HG02588 (cell line): Measurements from ENCODE around the gene DDC.
"Not testable (repeated sequence)": the region's sequence is repeated elsewhere in the genome, so short reads cannot be mapped to it uniquely, and the experiment has no call there.

Experiments
- ATAC-seq: cut with Tn5 transposase; IDR thresholded peaks from one replicate; pipeline ENCODE4 v1.9.1; 2021; ENCODE audit warnings: mild to moderate bottlenecking, moderate library complexity; ENCODE audit not compliant: unreplicated experiment

The DDC gene

GRCh38 chr7:50589364-50589763 is 24.2 kb upstream of the DDC start:
- peak; percentile 35 for ATAC-seq

- ATAC-seq = no peak
These were observed 23.7 kb upstream of the DDC start for GRCh38 chr7:50588937-50589336.

GRCh38 chr7:50587737-50588136 is 22.5 kb upstream of the DDC start:
- no peak for ATAC-seq

DNA sequence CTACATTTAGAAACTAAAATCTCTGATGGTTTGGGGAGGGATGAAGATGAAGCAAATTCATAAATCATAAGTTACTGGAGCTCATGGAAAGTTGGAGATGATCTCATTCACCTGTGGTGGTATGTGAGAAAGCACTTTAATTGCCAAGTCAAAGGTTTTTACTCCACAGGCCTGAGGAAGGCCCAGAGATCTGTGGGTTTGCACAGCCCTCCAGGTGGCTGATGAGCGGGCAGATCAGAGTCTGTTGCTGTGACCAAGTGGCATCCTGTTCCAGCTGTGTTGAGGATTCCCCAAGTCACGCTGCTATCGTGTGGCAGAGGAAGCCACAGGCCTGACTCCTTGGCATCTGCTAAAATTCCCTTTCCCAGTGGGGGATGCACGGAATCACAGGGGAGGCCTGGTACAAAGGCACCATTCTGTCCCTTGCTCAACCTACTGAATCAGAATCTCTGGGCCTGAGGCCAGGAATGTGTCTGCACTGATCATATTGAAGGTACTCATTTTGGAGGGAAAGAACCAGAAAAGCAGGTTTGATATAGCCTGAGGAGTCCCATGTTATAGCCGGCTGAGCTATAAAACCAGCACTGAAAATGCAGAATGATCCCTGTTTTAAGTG is 19.7 kb upstream of the DDC start:
- ATAC-seq = no peak

DNA sequence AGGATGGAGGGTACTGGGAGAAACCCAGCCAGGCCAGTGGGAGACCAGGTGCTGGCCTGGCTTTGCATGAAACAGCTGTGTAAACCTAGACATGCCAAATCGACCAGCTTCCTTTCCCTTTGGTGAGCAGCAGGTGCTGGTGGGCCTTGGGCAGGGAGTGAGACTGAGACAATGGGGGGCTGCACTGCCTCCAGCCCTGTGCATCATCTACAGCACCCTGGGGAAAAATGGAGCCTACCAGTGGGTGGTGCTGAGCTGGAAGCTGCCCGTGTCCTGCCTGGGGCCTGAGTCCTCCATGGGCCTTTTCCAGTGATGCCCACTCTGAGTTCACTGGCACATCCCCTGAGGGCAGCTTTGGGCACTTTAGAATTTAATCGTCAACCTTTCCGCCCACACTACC is 19.2 kb upstream of the DDC start:
- ATAC-seq = no peak

- ATAC-seq = not testable (repeated sequence)
These were observed 18.1 kb upstream of the DDC start for GRCh38 chr7:50583295-50583694.

DNA sequence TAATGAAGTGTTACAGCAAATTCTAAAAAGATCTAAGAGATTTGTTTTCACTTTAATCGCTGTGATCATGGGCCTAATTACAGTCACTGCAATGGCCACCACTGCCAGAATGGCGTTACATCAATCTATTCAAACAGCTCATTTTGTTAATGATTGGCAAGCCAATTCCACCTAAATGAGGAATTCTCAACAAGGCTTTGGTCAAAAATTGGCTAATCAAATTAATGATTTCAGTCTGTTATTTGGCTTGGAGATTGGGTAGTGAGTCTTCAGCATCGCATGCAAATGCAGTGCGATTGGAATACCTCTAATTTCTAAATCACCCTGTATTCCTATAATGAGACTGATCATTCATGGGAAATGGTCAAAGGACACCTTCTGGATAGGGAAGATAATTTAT is 17.1 kb upstream of the DDC start:
- not testable (repeated sequence) for ATAC-seq

DNA sequence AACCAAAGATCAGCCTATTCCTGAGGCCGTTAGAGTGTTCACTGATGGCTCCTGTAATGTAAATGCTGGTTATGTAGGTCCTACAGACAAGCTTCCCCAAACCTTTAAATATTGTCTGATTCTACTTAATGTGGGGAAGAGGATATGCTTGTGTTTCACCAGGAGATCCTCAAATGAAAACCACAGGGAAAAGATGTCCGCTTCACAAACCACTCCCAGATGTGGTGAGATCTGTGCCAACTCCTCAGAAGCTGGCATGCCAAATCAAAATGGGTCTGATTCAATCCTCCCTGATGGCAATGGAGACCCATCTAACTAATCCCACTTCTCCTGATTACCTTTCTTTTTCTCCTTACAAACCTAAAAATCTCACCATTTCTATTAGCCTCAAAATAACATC is 15.5 kb upstream of the DDC start:
- not testable (repeated sequence) for ATAC-seq

DNA sequence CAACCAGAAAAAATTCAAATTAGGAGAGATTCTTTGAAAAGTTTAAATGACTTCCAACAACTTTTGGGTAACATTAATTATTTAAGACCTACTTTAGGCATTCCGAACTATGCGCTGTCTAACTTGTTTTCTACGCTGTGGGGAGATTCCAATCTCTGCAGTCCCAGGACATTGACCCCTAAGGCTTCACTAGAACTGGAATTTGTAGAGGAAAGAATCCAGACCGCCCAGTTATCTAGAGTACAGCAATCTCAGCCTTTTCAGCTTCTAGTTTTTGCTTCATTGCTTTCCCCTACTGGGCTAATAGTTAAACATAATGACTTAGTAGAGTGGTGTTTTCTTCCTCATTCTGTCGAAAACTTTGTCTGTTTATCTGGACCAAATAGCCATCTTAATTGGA is 14.9 kb upstream of the DDC start:
- no peak for ATAC-seq

- not testable (repeated sequence) for ATAC-seq
These were observed 12.9 kb upstream of the DDC start for GRCh38 chr7:50578105-50578504.

GRCh38 chr7:50577569-50577968 is 12.4 kb upstream of the DDC start:
- ATAC-seq = no peak

DNA sequence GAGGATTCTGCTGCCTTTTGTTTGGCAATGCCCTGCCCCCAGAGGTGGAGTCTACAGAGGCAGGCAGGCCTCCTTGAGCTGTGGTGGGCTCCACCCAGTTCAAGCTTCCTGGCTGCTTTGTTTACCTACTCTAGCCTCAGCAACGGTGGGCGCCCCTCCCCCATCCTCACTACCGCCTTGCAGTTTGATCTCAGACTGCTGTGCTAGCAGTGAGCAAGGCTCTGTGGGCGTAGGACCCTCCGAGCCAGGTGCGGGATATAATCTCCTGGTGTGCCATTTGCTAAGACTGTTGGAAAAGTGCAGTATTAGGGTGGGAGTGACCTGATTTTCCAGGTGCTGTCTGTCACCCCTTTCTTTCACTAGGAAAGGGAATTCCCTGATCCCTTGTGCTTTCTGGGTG is 11.2 kb upstream of the DDC start:
- not testable (repeated sequence) for ATAC-seq

- ATAC-seq = no peak
These were observed 2.6 kb upstream of the DDC start for GRCh38 chr7:50567715-50568261.

DNA sequence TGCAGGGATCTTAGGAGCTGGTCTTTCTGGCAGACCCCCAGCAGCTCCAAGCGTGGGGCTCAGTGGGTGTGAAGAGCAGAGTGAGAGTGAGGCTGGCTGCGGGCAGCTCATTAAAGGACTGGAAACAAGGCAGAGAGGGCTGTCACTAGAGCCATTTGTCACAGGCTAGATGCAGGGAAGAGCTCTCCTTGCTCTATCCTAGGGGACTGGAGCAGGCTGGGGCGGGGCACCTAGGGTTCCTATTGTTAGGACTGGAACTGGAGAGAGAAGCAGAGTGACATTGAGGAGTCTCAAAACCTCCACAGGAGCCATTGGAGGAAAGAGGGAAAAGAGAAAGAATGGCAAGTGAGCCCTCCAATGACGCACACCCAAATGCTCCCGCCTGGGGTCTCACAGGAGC is 772 bp upstream of the DDC start:
- ATAC-seq = no peak

GRCh38 chr7:50565559-50565916 is 333 bp upstream of the DDC start:
- ATAC-seq = no peak

DNA sequence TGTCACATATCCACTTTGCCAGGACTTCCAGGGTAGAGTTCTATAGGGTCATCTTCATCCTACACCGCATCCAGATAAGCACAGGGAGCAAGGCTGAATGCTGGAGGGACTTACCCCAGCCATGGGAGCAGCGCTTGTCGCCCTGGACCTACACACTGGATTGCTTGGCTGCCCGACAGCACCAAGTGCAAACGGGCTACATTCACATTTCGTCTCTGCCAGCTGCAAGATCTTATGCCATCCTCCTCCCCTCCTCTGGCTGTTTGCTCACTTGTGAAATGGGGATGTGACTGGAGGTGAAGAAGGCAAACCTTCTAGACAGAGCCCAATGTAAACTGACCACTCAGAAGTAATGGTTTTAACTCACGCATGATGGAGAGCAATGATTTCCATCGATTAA is 1.0 kb downstream of the DDC start:
- no peak for ATAC-seq

- no peak for ATAC-seq
These were observed 3.1 kb downstream of the DDC start for GRCh38 chr7:50562136-50562535.

DNA sequence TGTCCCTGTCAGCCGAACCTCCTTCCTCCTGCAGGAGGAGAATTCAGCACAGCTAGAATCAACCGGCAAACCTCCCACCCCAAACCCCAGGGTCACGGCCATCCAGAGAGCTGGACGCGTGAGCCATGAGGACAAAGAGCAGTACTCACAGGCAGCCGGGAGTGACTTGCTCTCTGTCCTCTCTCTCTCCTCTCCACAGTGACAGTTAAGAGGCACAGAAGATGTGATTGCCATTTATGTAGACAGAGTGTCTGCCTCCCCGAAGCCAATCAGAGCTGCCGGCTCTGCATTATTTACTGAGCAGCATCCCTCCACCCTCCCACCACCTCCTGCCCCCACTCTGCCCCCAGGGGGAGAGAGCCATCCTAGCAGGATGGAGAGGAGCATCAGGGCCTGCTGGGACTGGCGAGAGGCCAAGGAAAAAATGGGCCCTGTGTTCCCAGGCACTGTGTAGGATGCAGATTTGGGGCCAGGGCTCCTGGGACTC is 4.3 kb downstream of the DDC start:
- ATAC-seq = no peak

DNA sequence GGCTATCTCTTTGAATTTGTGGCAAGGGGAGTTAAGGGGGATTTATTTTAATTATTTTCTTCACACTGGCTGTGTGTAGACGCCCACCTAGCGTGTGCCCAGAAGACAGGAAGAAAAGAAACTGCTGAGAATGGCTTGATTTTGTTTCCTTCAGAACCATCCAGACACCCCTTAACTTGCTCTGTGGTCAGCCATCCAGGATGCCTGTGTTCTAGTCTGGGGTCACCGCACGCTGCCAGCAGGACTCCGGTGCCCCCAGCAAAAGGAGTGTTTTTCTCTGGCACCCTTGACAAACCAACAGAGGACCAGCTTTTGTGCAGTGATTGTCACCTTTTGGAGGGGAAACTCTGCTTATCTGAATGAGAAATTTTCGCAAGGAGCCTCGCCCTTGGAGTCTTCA is 5.3 kb downstream of the DDC start:
- no peak for ATAC-seq

- ATAC-seq = no peak
These were observed 6.7 kb downstream of the DDC start for GRCh38 chr7:50558294-50559053.

DNA sequence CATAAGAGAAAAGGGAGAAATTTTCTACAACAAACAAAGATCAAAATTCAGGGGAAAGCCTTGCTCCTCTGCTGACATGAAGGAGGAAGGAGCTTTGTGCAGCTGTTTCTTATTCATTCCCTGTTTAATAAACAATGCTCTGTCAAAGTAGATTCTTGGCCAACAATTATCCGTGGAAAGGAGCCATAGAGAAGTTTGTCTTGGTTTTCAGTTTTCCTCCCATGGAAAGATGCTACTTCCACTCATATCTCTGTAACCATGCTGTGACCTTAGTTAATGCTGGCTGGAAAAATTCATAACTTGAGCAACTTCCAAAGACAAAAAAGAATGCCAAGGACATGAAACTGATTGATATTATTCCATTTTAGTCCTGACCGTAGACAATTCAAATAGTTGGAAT is 8.1 kb downstream of the DDC start:
- ATAC-seq = no peak

DNA sequence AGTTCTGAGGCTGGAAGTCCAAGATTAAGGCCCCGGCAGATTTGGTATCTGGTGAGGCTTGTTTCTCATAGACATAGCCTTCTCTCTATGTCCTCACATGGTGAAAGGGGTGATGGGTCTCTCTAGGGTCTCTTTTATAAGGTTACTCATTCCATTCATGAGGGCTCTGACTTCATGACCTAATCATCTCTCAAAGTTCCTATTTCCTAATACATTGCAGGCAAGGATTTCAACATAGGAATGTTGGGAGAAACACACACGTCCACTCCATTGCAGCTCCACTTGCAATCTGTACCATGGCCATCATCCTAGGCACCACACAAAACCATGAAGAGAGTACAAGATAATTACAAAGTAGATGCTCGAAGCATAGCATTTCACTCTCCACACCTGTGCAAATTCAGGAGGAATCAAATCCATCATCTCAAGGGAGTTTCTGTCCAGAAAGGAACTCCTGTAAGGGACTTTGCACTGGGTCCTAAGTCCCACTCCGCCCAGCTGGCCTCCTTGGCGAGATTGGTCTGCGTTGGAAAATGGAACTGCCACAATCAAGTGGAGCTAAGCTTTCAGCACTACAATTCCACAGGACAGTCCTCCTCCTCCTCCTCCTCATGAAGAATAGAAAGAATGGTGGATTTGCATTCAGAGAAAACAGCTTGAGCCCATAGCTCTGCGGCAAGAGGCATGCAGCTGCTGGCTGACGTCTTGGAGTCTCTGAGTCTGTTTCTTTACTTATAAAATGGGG is 8.8 kb downstream of the DDC start:
- no peak for ATAC-seq
